ENCODE measurements around the gene LAS1L.

- TF ChIP-seq CTCF (conservative IDR thresholded peaks at IDR 0.05) (peak; percentile 94), EZH2 (IDR thresholded peaks at IDR 0.05; ENCODE audit: low read depth) (no peak)
These were observed 5.8 kb downstream of the LAS1L start for GRCh38 chrX:65528705-65529340.

All from PC-9 (cell line).